ENCODE measurements around the gene FRMPD2.
A peak's percentile ranks its signal among the peaks of the same experiment; 100 is the strongest.

FRMPD2 gene, protein sequence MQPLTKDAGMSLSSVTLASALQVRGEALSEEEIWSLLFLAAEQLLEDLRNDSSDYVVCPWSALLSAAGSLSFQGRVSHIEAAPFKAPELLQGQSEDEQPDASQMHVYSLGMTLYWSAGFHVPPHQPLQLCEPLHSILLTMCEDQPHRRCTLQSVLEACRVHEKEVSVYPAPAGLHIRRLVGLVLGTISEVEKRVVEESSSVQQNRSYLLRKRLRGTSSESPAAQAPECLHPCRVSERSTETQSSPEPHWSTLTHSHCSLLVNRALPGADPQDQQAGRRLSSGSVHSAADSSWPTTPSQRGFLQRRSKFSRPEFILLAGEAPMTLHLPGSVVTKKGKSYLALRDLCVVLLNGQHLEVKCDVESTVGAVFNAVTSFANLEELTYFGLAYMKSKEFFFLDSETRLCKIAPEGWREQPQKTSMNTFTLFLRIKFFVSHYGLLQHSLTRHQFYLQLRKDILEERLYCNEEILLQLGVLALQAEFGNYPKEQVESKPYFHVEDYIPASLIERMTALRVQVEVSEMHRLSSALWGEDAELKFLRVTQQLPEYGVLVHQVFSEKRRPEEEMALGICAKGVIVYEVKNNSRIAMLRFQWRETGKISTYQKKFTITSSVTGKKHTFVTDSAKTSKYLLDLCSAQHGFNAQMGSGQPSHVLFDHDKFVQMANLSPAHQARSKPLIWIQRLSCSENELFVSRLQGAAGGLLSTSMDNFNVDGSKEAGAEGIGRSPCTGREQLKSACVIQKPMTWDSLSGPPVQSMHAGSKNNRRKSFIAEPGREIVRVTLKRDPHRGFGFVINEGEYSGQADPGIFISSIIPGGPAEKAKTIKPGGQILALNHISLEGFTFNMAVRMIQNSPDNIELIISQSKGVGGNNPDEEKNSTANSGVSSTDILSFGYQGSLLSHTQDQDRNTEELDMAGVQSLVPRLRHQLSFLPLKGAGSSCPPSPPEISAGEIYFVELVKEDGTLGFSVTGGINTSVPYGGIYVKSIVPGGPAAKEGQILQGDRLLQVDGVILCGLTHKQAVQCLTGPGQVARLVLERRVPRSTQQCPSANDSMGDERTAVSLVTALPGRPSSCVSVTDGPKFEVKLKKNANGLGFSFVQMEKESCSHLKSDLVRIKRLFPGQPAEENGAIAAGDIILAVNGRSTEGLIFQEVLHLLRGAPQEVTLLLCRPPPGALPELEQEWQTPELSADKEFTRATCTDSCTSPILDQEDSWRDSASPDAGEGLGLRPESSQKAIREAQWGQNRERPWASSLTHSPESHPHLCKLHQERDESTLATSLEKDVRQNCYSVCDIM (N-terminal part only)

DNA sequence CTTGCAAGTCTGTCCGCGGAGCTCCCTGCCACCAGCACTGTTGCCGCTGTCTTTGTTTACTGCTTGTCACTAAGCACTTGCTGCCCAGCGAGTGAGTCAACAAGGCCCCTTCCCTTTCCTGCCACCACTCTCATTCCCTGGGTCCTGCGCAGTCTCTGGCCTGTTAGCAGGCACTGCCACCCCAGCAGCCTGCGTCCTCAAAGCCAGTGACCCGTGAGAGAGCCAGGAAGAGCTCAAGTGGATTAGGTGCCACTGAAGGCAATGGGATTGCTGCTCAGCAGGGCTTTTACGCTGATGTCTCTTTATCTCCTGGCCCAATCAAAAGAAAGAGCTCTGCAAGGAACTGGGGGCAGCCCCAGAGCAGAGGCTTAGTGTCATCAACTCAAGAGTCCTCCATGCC, at the start of gene FRMPD2:
FRMPD2 (minus strand) TSS at position 61 of the 400 bp plus-strand sequence. CDS start 129 bp downstream, outside the sequence.
- DNase-seq = no peak

DNA sequence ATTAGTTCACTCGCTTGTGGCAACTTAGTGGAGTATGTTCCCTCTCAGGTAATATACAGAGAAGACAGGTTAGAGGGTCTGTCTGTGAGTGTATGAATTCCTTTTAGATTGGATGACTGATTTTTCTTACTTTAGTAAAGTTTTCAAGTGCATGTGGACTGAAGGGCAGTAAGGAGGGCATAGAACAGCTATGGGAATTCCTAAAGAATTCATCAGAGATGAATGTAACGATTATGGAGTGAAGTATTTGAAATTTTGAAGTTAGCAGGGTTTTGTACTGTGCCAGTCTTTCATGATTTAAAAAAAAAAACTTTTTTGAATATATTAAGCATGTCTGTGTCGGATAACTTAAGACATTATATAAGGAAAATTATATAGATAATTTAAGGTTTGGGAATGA, 47.5 kb upstream of the FRMPD2 start:
- DNase-seq = no peak

DNA sequence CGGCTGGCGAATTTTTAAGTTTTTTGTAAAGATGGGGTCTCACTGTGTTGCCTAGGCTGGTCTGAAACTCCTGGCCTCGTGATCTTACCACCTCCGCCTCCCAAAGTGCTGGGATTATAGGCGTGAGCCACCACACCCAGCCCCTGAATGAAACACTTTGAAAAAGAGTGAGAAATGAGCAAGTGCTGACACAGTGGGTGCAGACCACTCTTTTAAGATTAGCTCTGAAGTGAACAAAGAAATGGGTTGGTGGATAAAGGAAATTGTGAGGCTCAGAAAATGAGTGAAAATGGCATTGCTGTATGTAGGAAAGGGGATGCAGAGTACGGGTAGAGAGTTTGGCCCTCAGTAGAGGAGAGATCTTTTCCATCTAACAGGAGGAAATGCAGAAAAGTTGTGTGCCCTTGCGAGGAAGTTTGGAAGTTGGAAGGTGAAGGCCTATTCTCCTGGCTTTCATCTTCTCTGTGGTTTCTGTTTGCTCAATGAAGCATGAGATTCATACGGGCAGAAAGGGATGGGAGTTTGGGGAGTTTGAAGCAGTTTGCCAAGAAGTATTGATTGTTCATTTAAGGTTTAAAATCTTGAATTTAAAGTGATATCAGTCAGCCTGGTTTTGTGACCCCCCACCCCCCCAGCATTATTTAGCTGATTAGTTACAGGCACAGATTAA, 43.0 kb upstream of the FRMPD2 start:
- no peak for DNase-seq

DNA sequence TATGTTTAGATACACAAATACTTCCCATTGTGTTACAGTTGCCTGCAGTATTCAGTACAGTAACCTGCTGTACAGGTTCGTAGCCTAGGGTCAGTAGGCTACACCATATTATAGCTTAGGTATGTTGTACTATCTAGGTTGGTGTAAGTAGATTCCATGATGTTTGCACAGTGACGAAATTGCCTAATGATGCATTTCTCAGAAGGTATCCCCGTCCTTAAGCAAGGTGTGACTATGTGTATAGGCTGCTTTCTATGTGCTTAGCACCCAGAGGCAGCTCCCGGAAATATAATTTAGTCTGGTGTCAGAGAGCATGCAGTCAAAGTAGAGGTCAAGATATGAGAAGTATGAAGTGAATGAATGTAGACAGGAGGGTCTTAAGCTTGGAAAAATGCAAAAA, 41.7 kb upstream of the FRMPD2 start:
- no peak for DNase-seq

DNA sequence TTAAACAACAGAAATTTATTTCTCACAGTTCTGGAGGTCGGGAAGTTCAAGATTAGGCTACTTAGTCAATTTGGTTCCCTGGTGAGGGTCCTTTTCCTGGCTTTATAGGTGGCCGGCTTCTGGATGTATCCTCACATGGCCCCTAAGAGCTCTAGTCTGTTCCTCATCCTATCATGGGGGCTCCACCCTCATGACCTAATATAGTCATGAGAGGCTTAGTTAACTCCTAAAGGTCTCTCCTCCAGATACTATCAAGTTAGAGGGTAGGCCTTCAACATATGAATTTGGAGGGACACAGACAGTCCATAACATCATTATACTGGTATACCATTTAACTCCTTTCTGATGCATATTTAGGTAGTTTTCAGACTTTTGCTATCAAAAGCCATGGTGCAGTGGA, 39.6 kb upstream of the FRMPD2 start:
- no peak for DNase-seq

DNA sequence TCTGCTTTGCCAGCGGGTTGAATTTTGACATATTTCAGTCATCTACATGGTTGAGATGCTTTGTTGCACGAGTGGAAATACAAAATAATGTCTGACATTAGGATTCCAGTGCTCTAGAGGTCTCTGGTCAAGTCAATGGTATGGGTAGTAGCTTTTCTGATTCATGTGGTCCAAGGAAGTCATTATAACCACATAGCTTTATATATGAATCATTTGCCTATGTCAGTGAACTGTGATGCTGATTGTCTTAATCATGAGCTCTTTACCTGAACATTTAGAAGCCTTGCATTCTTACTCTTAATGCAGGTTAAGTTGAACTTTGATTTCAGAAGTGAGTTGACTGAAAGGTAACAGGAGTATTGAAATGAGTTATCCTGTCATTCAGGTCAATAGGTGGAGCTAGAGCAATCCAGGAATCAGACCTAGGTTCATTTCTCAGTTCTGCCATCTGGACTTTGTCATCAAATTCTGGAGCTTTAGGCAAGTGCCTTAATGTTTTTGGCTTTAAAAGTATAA, 35.3 kb upstream of the FRMPD2 start:
- DNase-seq = no peak

DNA sequence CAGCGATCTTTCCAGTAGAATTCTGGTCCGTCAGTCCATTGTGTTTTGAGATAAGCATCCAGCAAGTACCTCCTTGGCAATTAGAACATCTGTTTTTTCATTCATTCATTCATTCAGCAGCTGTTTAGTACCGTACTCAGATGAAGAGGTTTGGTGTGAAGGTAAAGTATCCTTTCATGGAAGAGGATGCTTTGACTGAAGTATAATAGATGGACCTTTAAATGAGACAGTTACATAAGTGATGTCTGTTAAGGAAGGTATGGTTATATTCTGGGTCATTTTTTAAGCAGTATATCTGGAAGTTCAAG, 33.2 kb upstream of the FRMPD2 start:
- no peak for DNase-seq

DNA sequence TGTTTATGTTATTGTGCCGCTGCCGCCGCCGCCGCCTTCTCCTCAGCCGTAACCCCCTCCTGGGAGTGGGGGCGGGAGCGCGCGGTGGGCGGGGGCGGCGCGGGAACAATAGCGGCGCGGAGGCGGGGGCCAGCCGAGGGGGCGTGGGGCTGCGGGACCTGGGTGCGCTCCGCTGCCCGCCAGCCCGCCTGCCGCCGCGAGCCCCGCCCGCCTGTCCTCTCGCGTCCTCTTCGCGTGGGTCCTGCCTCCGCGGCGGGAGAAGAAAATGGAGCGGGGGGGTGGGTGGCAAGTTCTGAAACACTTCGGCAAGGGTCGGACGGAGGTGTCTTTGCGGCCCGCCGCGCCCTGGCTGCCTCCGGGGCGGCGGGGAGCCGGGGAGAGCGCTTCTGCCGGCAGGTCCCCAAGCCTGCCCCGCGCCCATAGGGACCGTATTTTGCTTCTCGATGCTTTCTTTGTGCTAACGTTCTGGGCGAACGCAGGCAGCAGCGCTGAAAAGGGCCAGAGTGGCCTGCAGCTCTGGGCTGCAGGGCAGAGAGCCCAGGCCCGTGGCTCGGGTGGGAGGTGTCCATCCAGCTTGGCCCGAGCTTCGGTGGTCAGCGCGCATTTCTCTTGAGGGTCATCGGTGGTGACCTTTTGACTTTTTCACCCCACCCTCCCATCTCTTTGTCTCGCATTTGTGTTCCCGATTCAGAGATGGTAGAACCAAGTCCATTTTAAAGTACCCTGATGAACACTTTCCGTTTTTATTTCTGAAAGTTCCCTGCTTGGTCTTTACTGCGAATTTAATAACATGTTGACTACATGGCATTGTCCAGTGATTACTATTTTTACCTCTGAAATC, 32.6 kb upstream of the FRMPD2 start:
- peak; percentile 85 for DNase-seq

DNA sequence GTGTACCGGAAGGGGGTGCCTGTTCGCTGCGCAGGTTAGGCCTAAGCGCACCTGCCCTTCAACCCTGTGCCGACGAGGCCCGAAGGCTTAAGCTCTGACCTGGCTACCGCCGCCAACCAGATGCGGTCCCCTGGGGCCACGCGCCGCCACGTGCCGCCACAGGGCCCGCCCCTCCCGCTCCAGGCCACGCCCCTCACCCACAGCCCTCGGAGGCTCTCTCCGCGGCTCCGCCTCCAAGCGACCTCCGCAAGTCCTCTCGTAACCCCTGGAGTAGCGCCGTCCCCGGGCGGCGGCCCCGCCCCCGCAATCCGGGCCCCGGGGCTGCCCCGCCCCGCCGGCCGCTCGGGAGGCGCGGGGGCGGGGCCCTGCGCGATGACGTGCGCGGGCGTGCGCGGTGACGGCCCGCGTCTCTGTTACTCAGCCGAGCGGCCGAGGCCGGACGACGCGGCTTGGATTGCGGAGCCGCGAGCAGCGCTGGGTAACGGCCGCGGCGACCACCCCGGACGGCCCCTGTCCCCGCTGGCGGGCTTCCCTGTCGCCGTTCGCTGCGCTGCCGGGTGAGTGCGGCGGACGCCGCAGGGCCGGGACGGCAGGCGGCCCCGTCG, 31.9 kb upstream of the FRMPD2 start, which contains the start of gene MAPK8:
MAPK8 (plus strand) TSS at position 413 of the 605 bp plus-strand sequence. CDS start 94,984 bp downstream, outside the sequence.
- peak; percentile 90 for DNase-seq

DNA sequence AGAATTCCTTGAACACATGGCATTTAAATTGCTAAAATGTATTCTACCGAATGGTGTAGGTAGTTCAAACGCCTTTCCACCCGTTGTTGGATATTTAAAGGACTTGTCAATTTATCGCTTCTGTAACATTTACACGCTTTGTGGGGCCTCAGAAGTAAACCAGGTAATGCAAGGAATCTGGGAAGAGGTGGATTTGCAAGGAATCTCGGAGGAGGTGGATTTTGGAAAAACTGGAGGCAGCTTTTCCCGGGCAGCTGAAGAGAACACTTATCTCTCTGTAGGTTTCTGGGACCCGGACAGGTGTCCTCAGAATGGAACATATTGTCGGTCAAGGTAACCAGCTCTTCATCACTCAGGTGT, 31.4 kb upstream of the FRMPD2 start:
- no peak for DNase-seq

DNA sequence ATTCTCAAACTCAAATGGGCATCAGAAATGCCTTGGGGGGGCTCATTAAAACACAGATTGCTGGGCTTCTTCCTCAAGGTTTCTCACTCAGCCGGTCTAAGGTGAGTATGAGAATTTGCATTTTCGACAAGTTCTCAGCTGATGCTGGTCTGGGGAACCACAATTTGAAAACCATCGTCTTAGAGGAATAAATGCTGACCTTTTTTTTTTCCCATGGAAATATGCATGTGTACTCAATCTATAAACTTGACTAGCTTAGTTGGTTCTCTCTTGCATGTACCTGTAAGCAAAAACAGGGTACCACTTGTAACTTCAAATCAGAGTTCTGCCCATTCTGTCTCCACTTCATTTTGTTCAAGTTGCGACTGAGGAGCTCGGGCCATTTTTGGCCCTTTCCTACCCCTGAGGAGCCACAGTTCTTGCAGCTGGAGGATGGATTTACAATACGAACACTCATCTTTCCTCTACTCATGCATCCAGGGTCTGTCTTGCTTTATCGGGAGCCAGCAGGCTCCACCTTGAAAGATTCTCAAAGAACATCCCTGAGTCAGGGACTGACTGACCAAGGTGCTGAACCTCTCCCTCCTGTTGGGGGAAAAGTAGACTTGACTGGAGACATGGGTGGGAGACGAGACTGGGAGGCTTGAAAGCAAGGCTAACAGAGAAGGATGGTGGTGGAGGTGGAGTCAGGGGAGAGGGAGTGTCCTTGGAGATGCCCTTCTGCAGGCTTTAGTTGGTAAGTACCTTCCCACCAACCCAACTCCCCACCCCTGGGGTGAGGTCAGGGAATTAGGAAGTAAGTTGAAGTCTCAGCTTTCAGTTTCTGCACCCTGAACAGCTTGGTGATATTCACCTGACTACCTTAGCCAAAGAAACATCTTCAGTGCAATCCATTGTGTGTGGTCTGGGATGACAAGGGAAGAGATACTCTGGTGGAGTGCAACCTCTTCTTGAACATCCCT, 28.3 kb upstream of the FRMPD2 start:
- DNase-seq = no peak

DNA sequence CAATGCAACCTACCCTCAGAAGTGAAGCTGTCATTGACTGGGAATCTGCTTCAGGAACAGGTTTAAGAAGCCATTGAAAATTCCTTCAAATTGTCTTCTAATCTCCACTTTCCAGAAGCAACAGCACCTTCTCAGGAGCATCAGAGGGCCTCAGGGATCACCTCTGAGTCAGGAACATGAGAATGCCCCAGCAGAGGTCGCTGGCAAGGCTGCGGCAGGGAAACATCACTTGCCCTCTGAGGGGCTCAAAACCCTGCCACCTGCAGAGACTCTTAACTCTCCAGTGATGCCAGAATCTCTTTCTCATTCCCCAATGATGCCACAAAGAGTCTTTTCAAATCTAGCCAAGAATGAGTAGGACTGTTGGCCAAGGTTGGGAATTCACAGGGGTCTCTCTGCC, 26.1 kb upstream of the FRMPD2 start:
- DNase-seq = no peak

DNA sequence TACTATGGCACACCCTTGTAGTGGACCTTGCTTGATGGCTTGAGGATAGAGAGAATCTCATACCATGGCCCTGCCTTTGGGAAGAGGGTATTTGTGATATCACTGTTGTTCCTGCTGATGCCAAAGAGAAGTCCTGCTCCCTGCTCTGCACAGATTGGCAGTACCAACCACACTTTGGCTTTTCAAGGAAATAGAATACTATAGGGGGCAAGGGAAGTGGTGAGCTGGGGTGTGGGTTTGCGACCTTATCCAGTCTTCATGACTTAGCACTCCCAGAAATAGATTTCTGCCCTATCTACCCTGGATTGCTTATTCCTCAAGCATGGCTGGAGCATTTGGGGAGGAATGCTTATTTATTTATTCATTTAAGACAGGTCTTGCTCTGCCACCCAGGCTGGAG, 25.2 kb upstream of the FRMPD2 start:
- DNase-seq = no peak

DNA sequence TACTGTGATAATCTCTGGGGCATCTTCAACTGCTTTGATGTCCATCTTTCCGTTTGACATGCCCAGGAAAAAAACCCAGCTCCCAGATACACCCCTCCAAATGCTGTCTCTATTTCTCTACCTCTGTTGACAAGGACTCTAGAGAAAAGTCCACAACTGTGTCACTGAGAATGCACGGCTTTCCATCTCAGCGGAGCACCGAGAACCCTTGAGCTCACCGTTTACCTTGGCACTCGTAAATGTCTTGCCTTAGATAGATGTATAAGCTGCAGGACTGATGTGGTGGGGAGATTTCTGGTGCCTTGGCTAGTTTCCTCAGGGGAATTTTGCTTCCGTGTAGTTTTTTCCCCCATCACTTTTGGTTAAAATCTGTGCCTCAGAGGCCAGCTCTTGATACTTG, 24.6 kb upstream of the FRMPD2 start:
- DNase-seq = no peak

DNA sequence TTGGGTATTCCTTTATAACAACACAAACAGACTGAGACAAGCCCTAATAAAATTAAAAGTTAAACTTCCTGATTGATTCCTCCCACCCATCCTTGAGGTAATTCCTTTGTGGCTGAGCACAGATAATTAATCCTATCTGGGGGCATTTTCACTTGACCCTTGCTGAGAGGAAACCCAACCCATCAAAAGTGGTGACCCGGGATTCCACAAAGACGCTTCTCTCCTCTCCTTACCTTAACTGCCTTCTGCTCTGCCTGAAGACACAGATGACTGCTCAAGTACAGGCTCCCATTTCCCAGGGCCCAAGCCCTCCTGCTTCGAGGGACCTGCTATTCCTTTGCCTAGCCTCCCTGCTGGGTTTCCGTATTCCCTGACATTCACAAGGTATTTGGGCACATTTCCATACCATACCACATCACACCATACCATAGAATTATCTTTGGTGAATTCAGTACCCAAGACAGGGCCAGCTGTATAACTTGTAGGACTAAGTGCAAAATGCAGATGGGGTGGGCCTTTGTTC, 22.1 kb upstream of the FRMPD2 start:
- DNase-seq = no peak

DNA sequence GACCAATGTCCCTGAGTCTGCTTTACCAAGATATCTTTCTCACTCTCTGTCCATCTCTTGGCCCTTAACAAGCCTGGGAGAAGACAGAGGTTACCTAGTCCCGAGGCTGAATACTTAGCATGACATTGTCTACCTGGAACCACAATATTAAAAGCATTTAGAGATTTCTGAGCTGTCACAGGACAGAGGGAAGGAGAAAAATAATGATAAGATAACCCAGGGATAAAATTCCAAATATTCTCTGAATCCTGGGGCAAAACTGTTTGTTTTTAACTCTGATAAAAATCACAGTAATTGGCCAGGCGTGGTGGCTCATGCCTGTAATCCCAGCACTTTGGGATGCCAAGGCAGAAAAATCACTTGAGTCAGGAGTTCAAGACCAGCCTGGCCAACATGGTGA, 19.9 kb upstream of the FRMPD2 start:
- no peak for DNase-seq

DNA sequence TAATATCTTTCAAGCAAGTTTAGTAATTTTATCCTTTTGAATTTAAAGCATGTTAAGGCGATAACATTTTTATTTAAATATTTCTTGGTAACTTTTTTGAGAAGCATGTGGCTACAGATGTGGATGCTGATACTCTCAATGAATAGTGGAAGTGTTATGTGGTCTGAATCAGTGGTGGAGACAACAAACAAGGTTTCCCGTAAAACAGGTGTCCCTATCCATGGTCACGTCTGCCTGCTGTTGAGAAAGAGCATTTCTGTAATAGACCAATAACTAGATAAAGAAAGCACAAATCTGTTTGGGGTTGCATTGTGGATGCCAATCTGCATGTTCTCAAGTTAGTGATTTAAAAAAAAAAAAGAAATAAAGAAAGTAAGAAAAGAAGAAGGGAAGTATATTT, 18.1 kb upstream of the FRMPD2 start:
- no peak for DNase-seq

DNA sequence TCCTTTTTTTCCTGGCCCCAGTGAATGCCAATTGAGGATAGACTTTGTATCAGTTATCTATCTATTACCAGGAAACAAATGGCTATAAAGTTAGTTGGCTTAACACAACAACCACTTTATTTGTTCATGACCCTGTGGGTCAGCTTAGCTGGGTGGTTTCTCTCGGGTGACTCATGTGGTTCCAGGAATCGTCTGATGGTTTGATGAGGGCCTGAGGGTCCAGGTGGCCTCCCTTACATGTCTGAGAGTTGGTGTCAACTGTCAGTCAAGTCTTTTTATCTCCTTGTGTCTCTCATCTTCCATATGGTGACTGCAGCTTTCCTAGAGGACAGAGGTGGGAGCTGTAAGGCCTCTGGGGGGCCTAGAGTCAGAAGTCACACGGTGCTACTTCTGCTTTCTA, 16.7 kb upstream of the FRMPD2 start:
- no peak for DNase-seq

DNA sequence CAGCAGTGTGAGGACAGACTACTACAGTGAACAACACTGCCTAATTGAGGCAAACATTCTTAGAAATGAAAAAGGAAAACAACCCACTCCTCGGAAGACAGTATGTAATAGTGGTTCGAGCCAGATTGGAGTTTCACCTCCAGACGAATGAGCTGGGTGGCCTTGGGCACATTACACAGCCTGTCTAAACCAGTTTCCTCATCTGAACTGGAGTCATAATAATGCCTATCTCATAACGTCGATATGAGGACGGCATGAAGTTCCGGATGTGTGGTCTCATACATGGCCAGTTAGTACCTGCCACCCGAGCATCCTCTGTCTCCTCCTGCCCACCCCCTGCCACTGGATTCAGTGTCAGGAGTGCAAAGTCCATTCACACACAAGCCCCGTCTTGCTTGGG, 15.8 kb upstream of the FRMPD2 start:
- DNase-seq = no peak

Measured in right forelimb (tissue), 1 donor.